Activated CD4-positive, alpha-beta T cell treated with anti-CD3 and anti-CD28 coated beads for 36 hours (primary cell): Measurements from ENCODE around the gene SLC25A40. TPM values are rescaled to one million over a fixed set of nuclear protein-coding genes. Genes with fewer than 3 reads are reported as not detected.
A peak's percentile ranks its signal among the peaks of the same experiment; 100 is the strongest.
"Not testable (repeated sequence)": the region's sequence is repeated elsewhere in the genome, so short reads cannot be mapped to it uniquely, and the experiment has no call there.

Experiments
- ATAC-seq: fragments of 200-7000 bp; cut with Tn5 transposase; one replicate; pipeline ENCODE4 v1.10.0; 2021; ENCODE audit warnings: mild to moderate bottlenecking, moderate library complexity
- CTCF ChIA-PET: fragments of 350-600 bp; sonication (Branson Sonifier 250); formaldehyde crosslinking; loops from one replicate; lab custom pipeline; 2021; ENCODE audit warnings: antibody characterized with exemption; lab: Charles Lee
- POLR2A ChIA-PET: fragments of 350-600 bp; sonication (Branson Sonifier 250); formaldehyde crosslinking; loops from one replicate; lab custom pipeline; 2021; ENCODE audit warnings: antibody characterized with exemption, inconsistent platforms; lab: Charles Lee
- DNase-seq: peaks from one replicate; pipeline ENCODE4 v3.0.0-alpha.2; 2020
- H3K27ac Mint-ChIP-seq: one replicate; pipeline ENCODE4 v1.8.0; 2021; ENCODE audit warnings: mixed read lengths
- H3K27me3 Mint-ChIP-seq: one replicate; pipeline ENCODE4 v1.8.0; 2021; ENCODE audit warnings: mixed read lengths
- H3K36me3 Mint-ChIP-seq: one replicate; pipeline ENCODE4 v1.8.0; 2021; ENCODE audit warnings: low read depth, mixed read lengths
- H3K4me1 Mint-ChIP-seq: one replicate; pipeline ENCODE4 v1.8.0; 2021; ENCODE audit warnings: mixed read lengths
- H3K4me3 Mint-ChIP-seq: one replicate; pipeline ENCODE4 v1.8.0; 2021; ENCODE audit warnings: mild to moderate bottlenecking, moderate library complexity, mixed read lengths
- H3K9me3 Mint-ChIP-seq: one replicate; pipeline ENCODE4 v1.8.0; 2021; ENCODE audit warnings: low read depth, mixed read lengths
- intact Hi-C, 2 experiments: fragments of 100-400 bp; cut with DNase I in 1 of 2; cut with micrococcal nuclease in 1 of 2; formaldehyde crosslinking; loops; one replicate each; pipeline versions ENCODE4 v1.14.2 to v1.15.1; 2022 to 2024; cut with DNase I, micrococcal nuclease
- total RNA-seq, 2 experiments: library from RNA; stranded (reverse); gene quantifications; one replicate each; pipeline ENCODE4 v1.2.3, GENCODE V29; 2021

Gene SLC25A40
- total RNA-seq, 2 experiments from 2014 or later: 38.0 to 41.9 TPM

GRCh38 chr7:87828383-87828782 lies 47.8 kb downstream of the SLC25A40 start:
- H3K4me1 Mint-ChIP-seq, DNase-seq, intact Hi-C loops, H3K4me3 Mint-ChIP-seq, H3K27ac Mint-ChIP-seq, CTCF ChIA-PET, ATAC-seq, H3K27me3 Mint-ChIP-seq, POLR2A ChIA-PET: not testable (repeated sequence)
- Mint-ChIP-seq H3K9me3 (peaks cover 20% of the 10 kb centered on the region), H3K36me3 (peaks cover 11% of the 10 kb centered on the region)

DNA sequence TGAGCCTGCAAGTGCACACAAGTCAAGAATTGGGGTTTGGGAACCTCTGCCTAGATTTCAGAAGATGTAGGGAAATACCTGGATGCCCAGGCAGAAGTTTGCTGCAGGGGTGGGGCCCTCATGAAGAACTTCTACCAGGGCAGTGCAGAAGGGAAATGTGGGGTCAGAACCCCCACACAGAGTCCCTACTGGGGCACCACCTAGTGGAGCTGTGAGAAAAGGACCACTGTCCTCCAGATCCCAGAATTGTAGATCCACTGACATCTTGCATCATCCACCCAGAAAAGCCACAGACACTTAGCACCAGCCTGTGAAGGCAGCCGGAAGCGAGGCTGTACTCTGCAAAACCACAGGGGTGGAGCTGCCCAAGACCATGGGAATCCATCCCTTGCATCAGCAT lies 50.8 kb downstream of the SLC25A40 start:
- intact Hi-C loops, ATAC-seq, H3K27ac Mint-ChIP-seq, DNase-seq, H3K27me3 Mint-ChIP-seq, H3K4me1 Mint-ChIP-seq, H3K4me3 Mint-ChIP-seq, H3K36me3 Mint-ChIP-seq: not testable (repeated sequence)
- ChIA-PET CTCF (interaction anchor here (0.6 kb wide), 1 partner anchor 9 kb away, joined by 4 read pairs; no protein-coding TSS in a partner anchor), POLR2A (interaction anchor here (0.7 kb wide), 1 partner anchor 196 kb away, joined by 3 read pairs; no protein-coding TSS in a partner anchor)
- peaks cover 23% of the 10 kb centered on the region for H3K9me3 Mint-ChIP-seq

DNA sequence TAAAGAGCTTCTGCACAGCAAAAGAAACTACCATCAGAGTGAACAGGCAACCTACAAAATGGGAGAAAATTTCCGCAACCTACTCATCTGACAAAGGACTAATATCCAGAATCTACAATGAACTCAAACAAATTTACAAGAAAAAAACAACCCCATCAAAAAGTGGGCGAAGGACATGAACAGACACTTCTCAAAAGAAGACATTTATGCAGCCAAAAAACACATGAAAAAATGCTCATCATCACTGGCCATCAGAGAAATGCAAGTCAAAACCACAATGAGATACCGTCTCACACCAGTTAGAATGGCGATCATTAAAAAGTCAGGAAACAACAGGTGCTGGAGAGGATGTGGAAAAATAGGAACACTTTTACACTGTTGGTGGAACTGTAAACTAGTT lies 54.1 kb downstream of the SLC25A40 start:
- H3K4me1 Mint-ChIP-seq, H3K4me3 Mint-ChIP-seq, CTCF ChIA-PET, H3K27ac Mint-ChIP-seq, DNase-seq, H3K36me3 Mint-ChIP-seq, H3K27me3 Mint-ChIP-seq, POLR2A ChIA-PET, intact Hi-C loops, ATAC-seq: not testable (repeated sequence)
- H3K9me3 Mint-ChIP-seq: peaks cover 23% of the 10 kb centered on the region

DNA sequence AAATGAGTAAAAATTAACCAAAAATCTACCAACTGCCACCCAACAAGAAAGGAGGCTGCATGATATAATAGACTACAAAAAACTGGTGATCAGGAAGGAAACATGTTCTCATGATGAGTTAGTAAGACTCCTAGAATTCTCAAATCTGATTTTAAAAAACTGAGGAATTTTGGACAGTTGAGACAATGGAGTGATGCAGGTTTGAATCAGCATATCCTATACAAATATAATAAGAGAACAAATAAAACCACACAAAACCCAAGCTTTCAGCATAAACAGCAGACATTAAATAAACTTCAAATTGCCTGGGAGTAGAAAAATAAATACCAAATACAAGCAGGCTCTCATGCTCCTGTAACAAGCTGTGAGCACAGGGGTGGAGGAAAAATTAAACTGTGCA lies 57.8 kb downstream of the SLC25A40 start:
- no peak for DNase-seq
- Mint-ChIP-seq H3K4me1 (no peaks in the 10 kb centered on the region), H3K4me3 (no peak overlapping the region), H3K36me3 (no peaks in the 10 kb centered on the region), H3K9me3 (peaks cover 3% of the 10 kb centered on the region), H3K27me3 (no peaks in the 10 kb centered on the region), H3K27ac (no peak overlapping the region)
- ChIA-PET CTCF (no interaction called here), POLR2A (no interaction called here)
- no peak for ATAC-seq
- intact Hi-C loops: no loop called here

DNA sequence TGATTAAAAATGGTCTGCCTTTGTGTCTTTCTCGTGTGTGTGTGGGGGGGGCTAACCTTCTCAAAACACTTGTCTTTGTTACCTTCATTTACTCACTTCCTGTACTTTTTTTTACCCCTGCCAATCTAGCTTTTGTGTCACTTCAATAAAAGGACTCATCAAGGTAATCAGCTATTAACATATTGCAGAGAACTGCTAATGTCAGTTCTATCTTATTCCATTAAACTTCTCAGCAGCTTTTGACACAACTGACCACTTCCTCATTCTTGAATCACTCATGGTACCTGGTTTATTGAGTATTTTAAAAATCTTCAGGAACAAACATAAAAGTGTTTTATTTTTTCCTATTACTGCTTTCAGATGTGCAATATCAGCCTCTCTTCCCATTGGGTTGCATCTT lies 59.8 kb downstream of the SLC25A40 start:
- ATAC-seq (no peak), DNase-seq (no peak)
- ChIA-PET POLR2A (no interaction called here), CTCF (interaction anchor here (0.6 to 1.2 kb wide), 2 partner anchors 9 to 21 kb away, joined by 4 read pairs; no protein-coding TSS in a partner anchor)
- intact Hi-C loops: no loop called here
- Mint-ChIP-seq H3K36me3 (no peaks in the 10 kb centered on the region), H3K27ac (no peak overlapping the region), H3K4me3 (no peak overlapping the region), H3K27me3 (no peaks in the 10 kb centered on the region), H3K4me1 (no peaks in the 10 kb centered on the region), H3K9me3 (no peaks in the 10 kb centered on the region)

GRCh38 chr7:87810726-87811125 lies 65.4 kb downstream of the SLC25A40 start:
- Mint-ChIP-seq H3K27me3 (no peaks in the 10 kb centered on the region), H3K4me3 (no peak overlapping the region), H3K36me3 (no peaks in the 10 kb centered on the region), H3K4me1 (no peaks in the 10 kb centered on the region), H3K9me3 (no peaks in the 10 kb centered on the region), H3K27ac (no peak overlapping the region)
- CTCF ChIA-PET: interaction anchor here (0.5 to 1.2 kb wide), 2 partner anchors 76 to 354 kb away, joined by 3 to 5 read pairs; no protein-coding TSS in a partner anchor
- POLR2A ChIA-PET: no interaction called here
- intact Hi-C loops: no loop called here
- DNase-seq (no peak), ATAC-seq (no peak)

GRCh38 chr7:87810130-87810529 lies 66.0 kb downstream of the SLC25A40 start:
- DNase-seq: no peak
- Mint-ChIP-seq H3K4me3 (no peak overlapping the region), H3K4me1 (no peaks in the 10 kb centered on the region), H3K9me3 (no peaks in the 10 kb centered on the region), H3K27ac (no peak overlapping the region), H3K36me3 (no peaks in the 10 kb centered on the region), H3K27me3 (no peaks in the 10 kb centered on the region)
- no peak for ATAC-seq
- ChIA-PET POLR2A (no interaction called here), CTCF (interaction anchor here (0.7 to 1.2 kb wide), 2 partner anchors 77 to 303 kb away, joined by 3 to 5 read pairs; no protein-coding TSS in a partner anchor)
- intact Hi-C loops: no loop called here

DNA sequence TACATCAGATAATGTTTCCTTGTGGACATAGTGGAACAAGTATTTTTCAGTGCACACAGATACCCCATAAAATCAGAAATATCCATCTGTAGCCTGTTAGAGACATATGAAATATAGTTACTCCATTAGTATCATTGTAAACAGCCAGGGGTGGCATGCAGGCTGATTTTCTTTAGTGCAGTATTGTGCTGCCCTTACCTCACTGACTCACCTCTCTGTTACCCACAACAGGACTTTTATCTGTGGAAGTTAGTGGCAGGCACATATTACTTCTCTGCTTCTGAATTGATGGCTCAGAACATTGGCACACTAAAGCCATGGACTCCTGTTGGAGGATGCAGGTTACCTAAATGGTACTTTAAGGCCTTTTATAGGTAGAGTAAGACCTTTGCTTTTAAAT lies 70.0 kb downstream of the SLC25A40 start:
- no peaks in the 10 kb centered on the region for H3K4me1 Mint-ChIP-seq

DNA sequence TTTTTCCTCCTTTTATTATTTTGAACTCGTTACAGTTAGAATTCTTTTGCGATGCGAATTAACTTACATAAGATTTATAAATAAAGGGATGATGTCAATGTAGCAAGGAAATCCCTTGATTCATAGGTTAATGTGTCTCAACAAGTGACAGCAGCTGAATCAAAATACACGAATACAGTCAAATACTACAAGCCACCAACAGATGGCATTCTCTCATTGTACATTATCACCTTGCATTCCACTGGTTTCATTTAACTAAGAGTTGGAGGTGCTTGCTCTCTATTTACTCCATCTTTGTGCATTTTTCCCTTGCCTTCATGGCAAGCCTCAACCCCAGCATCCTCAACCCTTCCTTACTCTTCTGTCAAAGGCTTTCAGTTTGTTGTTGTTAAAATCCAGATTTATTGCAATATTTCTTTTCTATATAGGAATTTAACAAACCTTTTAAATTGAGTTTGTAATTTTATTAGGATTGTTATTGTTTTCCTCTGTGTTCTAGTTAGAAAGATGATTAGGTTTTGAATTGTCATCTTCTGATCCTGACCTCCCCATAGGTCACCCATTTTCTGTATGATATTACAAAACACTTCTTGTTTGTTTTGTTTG lies 78.3 kb downstream of the SLC25A40 start:
- ATAC-seq: no peak
- H3K4me1 Mint-ChIP-seq: no peaks in the 10 kb centered on the region

More for the DNA sequence above, 70.0 kb downstream of the SLC25A40 start:
- Mint-ChIP-seq H3K36me3 (no peaks in the 10 kb centered on the region), H3K27me3 (no peaks in the 10 kb centered on the region), H3K27ac (no peak overlapping the region), H3K9me3 (no peaks in the 10 kb centered on the region), H3K4me3 (no peak overlapping the region)
- intact Hi-C loops: no loop called here
- CTCF ChIA-PET: no interaction called here
- ATAC-seq: peak; percentile 36
- POLR2A ChIA-PET: no interaction called here
- no peak for DNase-seq

GRCh38 chr7:87797395-87797794 lies 78.8 kb downstream of the SLC25A40 start:
- intact Hi-C loops: loop anchor here (1.0 to 5.0 kb wide), 3 partner anchors 90 to 371 kb away; no protein-coding TSS in a partner anchor
- Mint-ChIP-seq H3K9me3 (no peaks in the 10 kb centered on the region), H3K27ac (no peak overlapping the region), H3K27me3 (peaks cover 9% of the 10 kb centered on the region), H3K4me1 (no peaks in the 10 kb centered on the region), H3K36me3 (no peaks in the 10 kb centered on the region), H3K4me3 (no peak overlapping the region)
- no peak for ATAC-seq
- no peak for DNase-seq
- ChIA-PET POLR2A (interaction anchor here (0.8 kb wide), 1 partner anchor 17 kb away, joined by 5 read pairs; no protein-coding TSS in a partner anchor), CTCF (interaction anchor here (0.9 to 2.1 kb wide), 10 partner anchors 10 to 372 kb away, joined by 3 to 11 read pairs (median 4); no protein-coding TSS in a partner anchor)

More for the DNA sequence above, 78.3 kb downstream of the SLC25A40 start:
- Mint-ChIP-seq H3K27ac (no peak overlapping the region), H3K36me3 (no peaks in the 10 kb centered on the region), H3K4me3 (no peak overlapping the region), H3K27me3 (peaks cover 5% of the 10 kb centered on the region), H3K9me3 (no peaks in the 10 kb centered on the region)
- intact Hi-C loops: loop anchor here (1.0 to 5.0 kb wide), 5 partner anchors 89 to 373 kb away; no protein-coding TSS in a partner anchor
- ChIA-PET CTCF (interaction anchor here (0.9 to 2.1 kb wide), 10 partner anchors 10 to 372 kb away, joined by 3 to 11 read pairs (median 4); no protein-coding TSS in a partner anchor), POLR2A (interaction anchor here (0.8 kb wide), 1 partner anchor 17 kb away, joined by 5 read pairs; no protein-coding TSS in a partner anchor)
- DNase-seq: no peak

GRCh38 chr7:87785368-87785995 lies 90.7 kb downstream of the SLC25A40 start:
- no peak overlapping the region for H3K27ac Mint-ChIP-seq
- CTCF ChIA-PET: interaction anchor here (0.9 to 2.3 kb wide), 3 partner anchors 12 to 279 kb away, joined by 3 to 8 read pairs (median 3); no protein-coding TSS in a partner anchor

More at GRCh38 chr7:87785368-87785995, 90.7 kb downstream of the SLC25A40 start:
- Mint-ChIP-seq H3K4me1 (no peaks in the 10 kb centered on the region), H3K4me3 (no peak overlapping the region), H3K36me3 (no peaks in the 10 kb centered on the region), H3K9me3 (no peaks in the 10 kb centered on the region), H3K27me3 (peaks cover 3% of the 10 kb centered on the region)
- ATAC-seq (no peak), DNase-seq (no peak)
- intact Hi-C loops: no loop called here
- POLR2A ChIA-PET: interaction anchor here (0.5 kb wide), 1 partner anchor 28 kb away, joined by 3 read pairs; no protein-coding TSS in a partner anchor
